Fibroblast of mammary gland (primary cell): ENCODE results near the gene ST3GAL4.

Experiments
- DNase-seq: peaks from one replicate; pipeline ENCODE4 v3.0.0-alpha.2; 2010; ENCODE audit warnings: low read depth
- H3K4me3 ChIP-seq: 2 replicates; pipeline ENCODE4 v1.5.1; 2011; ENCODE audit warnings: low read depth, mild to moderate bottlenecking, low read length, moderate library complexity; ENCODE audit not compliant: control insufficient read depth
- TF ChIP-seq, protein P1 (sequence below): conservative IDR thresholded peaks from 2 replicates; pipeline ENCODE4 v1.5.1; 2011; ENCODE audit warnings: low read depth, low read length, inconsistent platforms; ENCODE audit not compliant: control insufficient read depth, insufficient read depth

Gene ST3GAL4

GRCh38 chr11:126452241-126453101 is 97.0 kb downstream of the ST3GAL4 start:
- DNase-seq, result no peak
- TF ChIP-seq, protein P1, sequence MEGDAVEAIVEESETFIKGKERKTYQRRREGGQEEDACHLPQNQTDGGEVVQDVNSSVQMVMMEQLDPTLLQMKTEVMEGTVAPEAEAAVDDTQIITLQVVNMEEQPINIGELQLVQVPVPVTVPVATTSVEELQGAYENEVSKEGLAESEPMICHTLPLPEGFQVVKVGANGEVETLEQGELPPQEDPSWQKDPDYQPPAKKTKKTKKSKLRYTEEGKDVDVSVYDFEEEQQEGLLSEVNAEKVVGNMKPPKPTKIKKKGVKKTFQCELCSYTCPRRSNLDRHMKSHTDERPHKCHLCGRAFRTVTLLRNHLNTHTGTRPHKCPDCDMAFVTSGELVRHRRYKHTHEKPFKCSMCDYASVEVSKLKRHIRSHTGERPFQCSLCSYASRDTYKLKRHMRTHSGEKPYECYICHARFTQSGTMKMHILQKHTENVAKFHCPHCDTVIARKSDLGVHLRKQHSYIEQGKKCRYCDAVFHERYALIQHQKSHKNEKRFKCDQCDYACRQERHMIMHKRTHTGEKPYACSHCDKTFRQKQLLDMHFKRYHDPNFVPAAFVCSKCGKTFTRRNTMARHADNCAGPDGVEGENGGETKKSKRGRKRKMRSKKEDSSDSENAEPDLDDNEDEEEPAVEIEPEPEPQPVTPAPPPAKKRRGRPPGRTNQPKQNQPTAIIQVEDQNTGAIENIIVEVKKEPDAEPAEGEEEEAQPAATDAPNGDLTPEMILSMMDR, result no peak

DNA sequence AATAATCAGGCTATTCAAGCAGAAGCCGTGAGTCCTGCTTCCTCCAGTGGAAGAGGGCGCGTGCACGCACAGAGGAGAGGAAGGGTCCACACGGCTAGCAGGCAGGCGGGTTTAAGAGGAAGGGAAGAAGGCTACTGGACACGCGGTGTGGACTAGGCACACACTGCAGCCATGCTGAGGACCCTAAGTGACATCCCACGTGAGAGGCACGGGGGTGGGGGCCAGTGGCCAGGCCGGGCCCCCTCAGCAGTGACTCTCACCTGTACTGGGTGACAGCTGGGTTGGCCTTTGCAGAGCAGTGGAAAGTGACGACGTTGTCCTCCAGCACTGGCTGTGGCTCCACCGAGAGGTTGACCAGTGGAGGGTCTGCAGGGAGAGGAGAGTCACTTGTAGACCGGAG is 100.6 kb downstream of the ST3GAL4 start:
- no peak for DNase-seq
- TF ChIP-seq, protein P1, result no peak
- no peak overlapping the region for H3K4me3 ChIP-seq

More at GRCh38 chr11:126452241-126453101, 97.0 kb downstream of the ST3GAL4 start:
- no peak overlapping the region for H3K4me3 ChIP-seq

DNA sequence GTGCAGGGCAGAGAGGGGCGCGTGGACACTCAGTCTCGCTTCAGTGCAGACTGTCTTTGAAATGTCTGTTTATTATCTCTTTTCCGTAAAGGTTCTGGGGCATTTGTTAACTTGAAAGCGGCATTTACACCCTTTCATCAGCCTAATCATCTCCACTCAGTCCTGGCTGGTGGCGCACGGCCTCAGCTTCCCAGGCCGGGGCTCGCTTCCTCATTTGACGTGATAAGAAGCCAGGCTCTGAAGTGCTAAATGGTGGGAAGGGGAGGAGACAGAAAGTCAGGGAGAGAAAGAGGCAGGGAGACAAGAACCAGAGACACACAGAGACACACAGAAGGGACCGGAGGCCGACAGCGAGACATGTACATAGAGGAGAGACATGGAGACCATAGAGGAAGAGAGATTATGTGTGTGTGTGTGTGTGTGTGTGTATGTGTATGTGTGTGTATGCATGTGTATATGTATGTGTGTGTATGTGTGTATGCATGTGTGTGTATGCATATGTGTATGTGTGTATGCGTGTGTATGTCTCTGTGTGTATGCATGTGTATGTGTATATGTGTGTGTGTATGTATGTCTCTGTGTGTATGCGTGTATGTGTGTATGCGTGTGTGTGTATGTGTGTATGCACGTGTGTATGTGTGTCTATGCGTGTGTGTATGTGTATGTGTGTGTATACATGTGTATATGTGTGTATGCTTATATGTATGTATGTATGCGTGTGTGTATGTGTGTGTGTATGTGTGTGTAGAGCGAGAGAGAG is 101.5 kb downstream of the ST3GAL4 start:
- DNase-seq, result no peak
- H3K4me3 ChIP-seq, result no peak overlapping the region
- TF ChIP-seq, protein P1, result no peak

GRCh38 chr11:126457817-126458216 is 102.3 kb downstream of the ST3GAL4 start:
- no peak for DNase-seq

DNA sequence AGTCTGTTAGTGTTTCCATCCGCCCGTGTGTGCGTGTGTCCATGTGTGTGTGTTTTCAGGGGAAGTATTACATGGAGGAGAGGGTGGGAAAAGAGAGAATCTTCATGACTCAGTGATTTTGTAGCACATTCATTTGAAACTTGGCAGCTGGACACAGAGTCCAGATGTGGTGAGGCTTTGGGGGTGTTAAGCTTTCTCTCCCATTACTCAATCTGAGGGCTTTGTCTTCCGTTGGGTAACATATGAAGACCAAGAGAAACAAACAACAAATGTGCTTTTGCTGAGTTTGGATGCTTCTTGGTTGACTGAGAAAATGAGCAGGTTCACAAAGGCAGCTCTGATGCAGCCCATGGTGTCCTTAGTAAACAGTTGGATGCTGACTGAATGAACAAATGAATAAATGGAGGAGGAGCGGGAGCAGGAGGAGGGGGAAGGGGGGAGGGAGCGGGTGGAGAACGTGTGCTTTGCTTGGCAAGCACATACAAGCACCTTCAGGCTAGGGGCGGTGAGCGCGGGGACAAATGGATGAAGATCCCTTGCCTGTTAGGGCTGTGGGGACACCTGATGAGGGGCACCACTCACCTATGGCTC is 104.3 kb downstream of the ST3GAL4 start:
- H3K4me3 ChIP-seq, result no peak overlapping the region
- TF ChIP-seq, protein P1, result no peak
- DNase-seq, result peak; percentile 94

More at GRCh38 chr11:126457817-126458216, 102.3 kb downstream of the ST3GAL4 start:
- H3K4me3 ChIP-seq, result no peak overlapping the region
- TF ChIP-seq, protein P1, result no peak

- H3K4me3 ChIP-seq, result no peak overlapping the region
- TF ChIP-seq, protein P1, result no peak
- no peak for DNase-seq
Observed at GRCh38 chr11:126460417-126461095, 105.1 kb downstream of the ST3GAL4 start.
